Frontal cortex (tissue), 4 donors: Measurements from ENCODE around the gene SUMO4. TPM values are rescaled to one million over a fixed set of nuclear protein-coding genes. Genes with fewer than 3 reads are reported as not detected.
"Not testable (repeated sequence)": the region's sequence is repeated elsewhere in the genome, so short reads cannot be mapped to it uniquely, and the experiment has no call there.

Source experiments
- DNase-seq, 2 donors: peaks; one replicate each; pipeline ENCODE4 v3.0.0; 2012; ENCODE audit warnings: low spot score in 2 of 2
- FAIRE-seq: peaks from 2 replicates; lab custom pipeline; 2012; peaks lifted over from hg19 to GRCh38; lab: Jason Lieb, UNC
- total RNA-seq: library from RNA; depleted of rRNA; stranded (reverse); fragments of >200 nt; gene quantifications from one replicate; pipeline ENCODE4 v1.2.3, GENCODE V29; 2014
- donor health status: control.
- donor health status: control.
- donor health status: control.

The SUMO4 gene
- total RNA-seq, 1 donor from 2014 or later = 2.4 TPM

GRCh38 chr6:149428606-149429005 lies 28.5 kb downstream of the SUMO4 start:
- no peak for FAIRE-seq

GRCh38 chr6:149429427-149430360 lies 29.6 kb downstream of the SUMO4 start:
- DNase-seq = no peak
- FAIRE-seq = no peak

More at GRCh38 chr6:149428606-149429005, 28.5 kb downstream of the SUMO4 start:
- no peak for DNase-seq

- DNase-seq (peak; percentile 69 to 84), FAIRE-seq (no peak)
Observed at GRCh38 chr6:149431905-149432775, 32.1 kb downstream of the SUMO4 start.

GRCh38 chr6:149433405-149433804 lies 33.3 kb downstream of the SUMO4 start:
- DNase-seq = no peak
- no peak for FAIRE-seq

- DNase-seq (no peak), FAIRE-seq (no peak)
Observed at GRCh38 chr6:149433881-149434280, 33.8 kb downstream of the SUMO4 start.

- DNase-seq = no peak
- FAIRE-seq = no peak
Observed at GRCh38 chr6:149435919-149436586, 36.0 kb downstream of the SUMO4 start.

GRCh38 chr6:149436647-149437046 lies 36.6 kb downstream of the SUMO4 start:
- no peak for FAIRE-seq

GRCh38 chr6:149437212-149437611 lies 37.1 kb downstream of the SUMO4 start:
- DNase-seq (no peak), FAIRE-seq (no peak)

More at GRCh38 chr6:149436647-149437046, 36.6 kb downstream of the SUMO4 start:
- DNase-seq = no peak

- no peak for FAIRE-seq
- DNase-seq = no peak
Observed at GRCh38 chr6:149438855-149439254, 38.8 kb downstream of the SUMO4 start.

GRCh38 chr6:149439626-149440025 lies 39.6 kb downstream of the SUMO4 start:
- no peak for DNase-seq
- FAIRE-seq = no peak

- DNase-seq (no peak), FAIRE-seq (no peak)
Observed at GRCh38 chr6:149440735-149441671, 40.9 kb downstream of the SUMO4 start.

GRCh38 chr6:149441740-149442139 lies 41.7 kb downstream of the SUMO4 start:
- no peak for DNase-seq
- FAIRE-seq = no peak

GRCh38 chr6:149443411-149444181 lies 43.5 kb downstream of the SUMO4 start:
- no peak for FAIRE-seq
- DNase-seq = no peak

- DNase-seq, FAIRE-seq: not testable (repeated sequence)
Observed at GRCh38 chr6:149444360-149445094, 44.5 kb downstream of the SUMO4 start.

- DNase-seq = no peak
- no peak for FAIRE-seq
Observed at GRCh38 chr6:149445095-149445466, 45.0 kb downstream of the SUMO4 start.

GRCh38 chr6:149445573-149445972 lies 45.5 kb downstream of the SUMO4 start:
- DNase-seq (no peak), FAIRE-seq (no peak)

- no peak for FAIRE-seq
- DNase-seq = no peak
Observed at GRCh38 chr6:149446791-149447376, 46.8 kb downstream of the SUMO4 start.
